ENCODE measurements around the gene STEAP3. TPM values are rescaled to one million over a fixed set of nuclear protein-coding genes. Genes with fewer than 3 reads are reported as not detected.

The STEAP3 gene
- total and polyA plus RNA-seq, 8 donors = 6.6 to 28.2 (median 19.5) TPM

DNA sequence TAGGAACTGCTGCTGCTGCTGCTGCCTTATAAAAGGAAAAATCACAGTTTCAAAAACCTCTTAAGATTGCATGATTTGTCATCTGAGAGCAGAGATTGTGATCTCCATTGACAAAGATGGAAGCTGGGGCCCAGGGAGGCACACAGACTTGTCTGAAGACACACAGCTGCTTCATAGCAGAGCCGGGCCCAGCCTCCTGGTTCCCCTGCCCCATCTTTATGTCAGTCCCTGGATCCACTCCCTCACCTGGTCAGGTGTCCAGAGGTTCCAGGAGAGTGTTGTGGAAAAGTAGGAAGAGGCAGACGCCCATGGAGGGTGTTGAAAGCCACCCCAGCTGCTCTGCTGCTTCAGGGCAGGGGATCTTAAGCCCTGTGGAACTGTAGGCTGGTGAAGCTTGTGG is 20.0 kb downstream of the STEAP3 start:
- FAIRE-seq (no peak), ATAC-seq (no peak), DNase-seq (peak in 1 of 6 donors; percentile 47)
- WGBS, 2 donors = 83 to 88% methylated on average over 2 of the region's 2 CpGs
- Histone ChIP-seq H3K36me3 (no peaks in the 10 kb centered on the region), H3K27ac (no peak overlapping the region), H3K4me3 (no peak overlapping the region), H3K27me3 (no peaks in the 10 kb centered on the region), H3K9me3 (no peaks in the 10 kb centered on the region), H3K4me1 (peaks cover 18 to 26% (median 19%) of the 10 kb centered on the region in 3 donors)
- intact Hi-C loops (cut with DNase I) = no loop called here
- TF ChIP-seq, protein P1, sequence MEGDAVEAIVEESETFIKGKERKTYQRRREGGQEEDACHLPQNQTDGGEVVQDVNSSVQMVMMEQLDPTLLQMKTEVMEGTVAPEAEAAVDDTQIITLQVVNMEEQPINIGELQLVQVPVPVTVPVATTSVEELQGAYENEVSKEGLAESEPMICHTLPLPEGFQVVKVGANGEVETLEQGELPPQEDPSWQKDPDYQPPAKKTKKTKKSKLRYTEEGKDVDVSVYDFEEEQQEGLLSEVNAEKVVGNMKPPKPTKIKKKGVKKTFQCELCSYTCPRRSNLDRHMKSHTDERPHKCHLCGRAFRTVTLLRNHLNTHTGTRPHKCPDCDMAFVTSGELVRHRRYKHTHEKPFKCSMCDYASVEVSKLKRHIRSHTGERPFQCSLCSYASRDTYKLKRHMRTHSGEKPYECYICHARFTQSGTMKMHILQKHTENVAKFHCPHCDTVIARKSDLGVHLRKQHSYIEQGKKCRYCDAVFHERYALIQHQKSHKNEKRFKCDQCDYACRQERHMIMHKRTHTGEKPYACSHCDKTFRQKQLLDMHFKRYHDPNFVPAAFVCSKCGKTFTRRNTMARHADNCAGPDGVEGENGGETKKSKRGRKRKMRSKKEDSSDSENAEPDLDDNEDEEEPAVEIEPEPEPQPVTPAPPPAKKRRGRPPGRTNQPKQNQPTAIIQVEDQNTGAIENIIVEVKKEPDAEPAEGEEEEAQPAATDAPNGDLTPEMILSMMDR (IDR thresholded peaks at IDR 0.05) = no peak

DNA sequence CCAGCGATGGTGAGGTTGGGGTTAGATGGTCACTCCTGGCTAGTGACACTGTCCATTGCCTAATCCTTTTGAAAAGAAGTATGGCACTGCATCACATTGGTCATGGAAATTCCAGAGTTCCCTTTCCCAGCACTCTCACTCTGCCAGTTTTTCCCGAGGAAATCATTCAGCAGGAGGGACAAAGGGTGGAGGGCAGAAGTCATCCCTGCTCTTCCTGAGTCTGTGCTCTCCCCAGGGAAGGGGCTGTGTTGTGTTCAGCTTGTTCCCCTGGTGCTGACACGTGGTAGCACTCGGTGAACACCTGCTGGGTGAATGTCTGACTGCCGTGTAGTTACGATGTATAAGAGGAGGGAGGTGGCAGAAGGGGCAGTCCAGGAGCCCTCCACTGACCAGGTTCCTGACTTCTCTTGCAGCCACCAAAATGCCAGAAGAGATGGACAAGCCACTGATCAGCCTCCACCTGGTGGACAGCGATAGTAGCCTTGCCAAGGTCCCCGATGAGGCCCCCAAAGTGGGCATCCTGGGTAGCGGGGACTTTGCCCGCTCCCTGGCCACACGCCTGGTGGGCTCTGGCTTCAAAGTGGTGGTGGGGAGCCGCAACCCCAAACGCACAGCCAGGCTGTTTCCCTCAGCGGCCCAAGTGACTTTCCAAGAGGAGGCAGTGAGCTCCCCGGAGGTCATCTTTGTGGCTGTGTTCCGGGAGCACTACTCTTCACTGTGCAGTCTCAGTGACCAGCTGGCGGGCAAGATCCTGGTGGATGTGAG is 21.6 kb downstream of the STEAP3 start:
- DNase-seq (peak in 1 of 6 donors; percentile 42), FAIRE-seq (no peak), ATAC-seq (no peak)
- intact Hi-C loops (cut with DNase I) = no loop called here
- Histone ChIP-seq H3K9me3 (no peaks in the 10 kb centered on the region), H3K27me3 (no peaks in the 10 kb centered on the region), H3K4me1 (peaks cover 14 to 21% (median 14%) of the 10 kb centered on the region in 3 donors), H3K27ac (no peak overlapping the region), H3K36me3 (no peaks in the 10 kb centered on the region), H3K4me3 (no peak overlapping the region)
- TF ChIP-seq, protein P1 (IDR thresholded peaks at IDR 0.05) = no peak
- WGBS, 2 donors = 93 to 95% methylated on average over 17 of the region's 17 CpGs

DNA sequence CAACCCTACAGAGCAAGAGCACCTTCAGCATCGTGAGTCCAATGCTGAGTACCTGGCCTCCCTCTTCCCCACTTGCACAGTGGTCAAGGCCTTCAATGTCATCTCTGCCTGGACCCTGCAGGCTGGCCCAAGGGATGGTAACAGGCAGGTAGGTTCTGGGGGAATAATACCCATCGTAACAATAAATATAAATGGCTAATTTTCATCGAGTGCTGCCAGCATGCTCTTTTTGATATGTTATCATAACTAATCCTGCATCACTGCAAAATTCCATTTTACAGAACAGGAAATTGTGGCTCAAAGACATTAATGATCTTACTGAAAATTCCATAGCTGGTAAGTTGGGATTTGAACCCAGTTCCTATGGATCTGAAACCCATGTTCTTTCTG is 22.2 kb downstream of the STEAP3 start:
- TF ChIP-seq, protein P1 (IDR thresholded peaks at IDR 0.05) = no peak
- H3K36me3 ChIP-seq = no peaks in the 10 kb centered on the region
- no peak overlapping the region for H3K4me3 ChIP-seq
- ATAC-seq (no peak), FAIRE-seq (no peak), DNase-seq (no peak)
- no peaks in the 10 kb centered on the region for H3K27me3 ChIP-seq
- intact Hi-C loops (cut with DNase I) = no loop called here
- no peak overlapping the region for H3K27ac ChIP-seq
- peaks cover 9 to 17% (median 10%) of the 10 kb centered on the region in 3 donors for H3K4me1 ChIP-seq
- no peaks in the 10 kb centered on the region for H3K9me3 ChIP-seq
- WGBS, 2 donors = 94 to 98% methylated on average over 3 of the region's 3 CpGs

DNA sequence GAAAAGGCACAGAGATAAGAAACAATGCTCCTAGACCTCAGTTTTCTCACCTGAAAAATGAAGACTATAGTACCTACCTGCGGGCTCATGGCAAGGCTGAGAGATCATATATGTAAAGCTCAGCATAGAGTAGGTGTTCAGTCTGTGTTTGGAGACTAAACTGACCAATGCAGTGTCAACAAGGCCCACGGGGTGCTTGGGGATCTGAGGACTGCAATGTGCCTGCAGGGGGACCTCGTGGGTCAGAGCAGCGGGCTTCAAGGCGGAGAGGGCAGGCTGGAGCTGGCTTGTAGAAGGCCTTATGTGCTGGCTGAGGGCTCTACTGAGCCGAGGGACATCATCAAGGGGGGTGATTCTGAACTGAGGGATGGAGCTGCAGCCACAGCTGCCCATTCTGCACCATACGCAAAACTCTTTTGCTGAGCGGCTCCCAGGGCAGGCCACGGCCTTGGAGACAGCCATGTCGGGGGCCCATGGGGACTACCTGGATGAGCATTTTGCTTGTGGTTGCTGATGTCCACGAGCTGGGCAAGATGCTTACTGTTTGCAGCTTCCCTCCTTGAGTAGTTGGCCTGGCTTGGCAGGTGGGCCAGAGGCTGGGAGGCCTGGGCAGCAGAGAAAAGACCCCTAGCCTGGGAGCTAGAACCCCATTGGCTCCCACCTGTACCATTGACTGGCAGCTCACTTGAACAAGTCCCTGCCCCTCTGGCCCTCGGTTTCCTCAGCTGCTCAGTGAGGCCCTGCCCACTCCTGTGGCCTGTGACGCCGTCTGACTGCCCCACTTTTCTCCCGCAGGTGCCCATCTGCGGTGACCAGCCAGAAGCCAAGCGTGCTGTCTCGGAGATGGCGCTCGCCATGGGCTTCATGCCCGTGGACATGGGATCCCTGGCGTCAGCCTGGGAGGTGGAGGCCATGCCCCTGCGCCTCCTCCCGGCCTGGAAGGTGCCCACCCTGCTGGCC is 23.5 kb downstream of the STEAP3 start:
- TF ChIP-seq, protein P1 (IDR thresholded peaks at IDR 0.05) = no peak
- intact Hi-C loops (cut with DNase I) = no loop called here
- Histone ChIP-seq H3K36me3 (no peaks in the 10 kb centered on the region), H3K27me3 (no peaks in the 10 kb centered on the region), H3K9me3 (no peaks in the 10 kb centered on the region), H3K4me1 (peaks cover 0 to 6% (median 0%) of the 10 kb centered on the region in 3 donors), H3K27ac (no peak overlapping the region), H3K4me3 (no peak overlapping the region)
- DNase-seq (peak in 1 of 6 donors; percentile 47), ATAC-seq (no peak), FAIRE-seq (no peak)
- WGBS, 2 donors = 91% methylated on average over 24 of the region's 24 CpGs
